GM12878 (cell line): Measurements from ENCODE around the gene EIF4E. TPM values are rescaled to one million over a fixed set of nuclear protein-coding genes. Genes with fewer than 3 reads are reported as not detected.

Source experiments
- CHD4 ChIP-seq: fragments of 200-600 bp; sonication (generic); IDR thresholded peaks from 2 replicates; pipeline ENCODE4 v1.6.1; 2016; ENCODE audit warnings: mild to moderate bottlenecking
- EED ChIP-seq: sonication (generic); IDR thresholded peaks from 2 replicates; pipeline ENCODE4 v1.6.1; 2016; ENCODE audit warnings: antibody characterized with exemption, low read depth
- EGR1 ChIP-seq, 2 experiments: IDR thresholded peaks; 1 replicate in 1 of 2; 2 replicates in 1 of 2; pipeline ENCODE4 v1.6.1; 2011 to 2012; ENCODE audit warnings: low read depth in 2 of 2, low read length in 2 of 2, borderline replicate concordance in 1 of 2, mild to moderate bottlenecking in 1 of 2, moderate library complexity in 1 of 2
- FOS ChIP-seq: IDR thresholded peaks from 3 replicates; pipeline ENCODE4 v1.6.1; 2011; ENCODE audit warnings: borderline replicate concordance; ENCODE audit not compliant: insufficient read length; ENCODE audit errors: extremely low read depth
- HCFC1 ChIP-seq: fragments of 150-350 bp; IDR thresholded peaks from 2 replicates; pipeline ENCODE4 v1.6.1; 2014; ENCODE audit warnings: low read length
- HDAC2 ChIP-seq: fragments of 200-600 bp; sonication (generic); IDR thresholded peaks from 2 replicates; pipeline ENCODE4 v1.6.1; 2017
- JUNB ChIP-seq: IDR thresholded peaks from 2 replicates; pipeline ENCODE4 v1.6.1; 2016; ENCODE audit warnings: antibody characterized with exemption, mild to moderate bottlenecking
- PRDM15 ChIP-seq: fragments of 450-650 bp; formaldehyde crosslinking; IDR thresholded peaks from 2 replicates; pipeline ENCODE4 v1.4.0; 2020; ENCODE audit warnings: mild to moderate bottlenecking, moderate library complexity
- RUNX3 ChIP-seq: IDR thresholded peaks from 2 replicates; pipeline ENCODE4 v1.6.1; 2012; ENCODE audit warnings: low read length, inconsistent platforms
- SIX5 ChIP-seq: IDR thresholded peaks from 2 replicates; pipeline ENCODE4 v1.6.1; 2011; ENCODE audit warnings: mild to moderate bottlenecking, low read depth, low read length, moderate library complexity; ENCODE audit not compliant: severe bottlenecking
- SMARCA5 ChIP-seq: fragments of 450-650 bp; IDR thresholded peaks from 2 replicates; pipeline ENCODE4 v1.6.1; 2017; ENCODE audit warnings: mild to moderate bottlenecking
- SRF ChIP-seq, 2 experiments: IDR thresholded peaks; 2 replicates each; pipeline ENCODE4 v1.6.1; 2011; ENCODE audit warnings: low read depth in 2 of 2, low read length in 2 of 2, mild to moderate bottlenecking in 1 of 2, moderate library complexity in 1 of 2
- SUPT20H ChIP-seq: IDR thresholded peaks from 2 replicates; pipeline ENCODE4 v1.6.1; 2011; ENCODE audit warnings: low read depth, mild to moderate bottlenecking, low read length, moderate library complexity, borderline replicate concordance; ENCODE audit not compliant: control insufficient read depth
- TARDBP ChIP-seq: IDR thresholded peaks from 2 replicates; pipeline ENCODE4 v1.6.1; 2016; ENCODE audit warnings: borderline replicate concordance
- ZNF24 ChIP-seq: fragments of 450-650 bp; IDR thresholded peaks from 2 replicates; pipeline ENCODE4 v1.6.1; 2017; ENCODE audit warnings: antibody characterized with exemption, mild to moderate bottlenecking
- polyA plus RNA-seq, 11 experiments: library from polyadenylated mRNA; depleted of rRNA in 4 of 11; unstranded in 6 of 11; stranded (reverse) in 5 of 11; fragments of >200 nt; fragmentation: Nextera tagmentation in 4 of 11; fragmentation: Illumina TruSeq in 1 of 11; extraction: Ambion mirVana in 4 of 11; extraction: Trizol in 1 of 11; gene quantifications; 1 replicate in 1 of 11; 2 replicates in 10 of 11; pipeline versions ENCODE4 v1.2.1 to v1.2.3, GENCODE V29; 2011 to 2016; ENCODE audit warnings: inconsistent platforms in 2 of 11, missing spikeins in 2 of 11, low read depth in 1 of 11
- total RNA-seq, 4 experiments: library from RNA; depleted of rRNA in 3 of 4; stranded (reverse); fragments of >200 nt in 3 of 4; fragmentation: Illumina TruSeq in 1 of 4; extraction: Trizol in 1 of 4; gene quantifications; 2 replicates each; pipeline versions ENCODE4 v1.2.1 to v1.2.3, GENCODE V29; 2013 to 2021
- TF ChIP-seq, protein P1 (sequence below), 3 experiments: IDR thresholded peaks in 2 of 3; conservative IDR thresholded peaks in 1 of 3; 2 replicates each; pipeline ENCODE4 v1.5.1; 2011; ENCODE audit warnings: low read depth in 3 of 3, low read length in 3 of 3, mild to moderate bottlenecking in 3 of 3, control low read depth in 2 of 3, moderate library complexity in 2 of 3, inconsistent platforms in 1 of 3, mixed read lengths in 1 of 3; ENCODE audit not compliant: control insufficient read depth in 2 of 3, insufficient read depth in 1 of 3; ENCODE audit errors: extremely low read depth in 1 of 3
- TF ChIP-seq, protein P2 (sequence below): fragments of 450-650 bp; conservative IDR thresholded peaks from 2 replicates; pipeline ENCODE4 v1.6.1; 2017; ENCODE audit warnings: mild to moderate bottlenecking, moderate library complexity
- TF ChIP-seq, protein P3 (sequence below): IDR thresholded peaks from 2 replicates; pipeline ENCODE4 v1.6.1; 2011; ENCODE audit warnings: low read depth, mild to moderate bottlenecking, low read length, moderate library complexity, borderline replicate concordance; ENCODE audit errors: extremely low read depth

EIF4E gene
- total and polyA plus RNA-seq, 10 of the 15 experiments (the other 5 are each of a cell fraction or from before 2014, with no cell fraction given): 104 to 372 (median 163) TPM

DNA sequence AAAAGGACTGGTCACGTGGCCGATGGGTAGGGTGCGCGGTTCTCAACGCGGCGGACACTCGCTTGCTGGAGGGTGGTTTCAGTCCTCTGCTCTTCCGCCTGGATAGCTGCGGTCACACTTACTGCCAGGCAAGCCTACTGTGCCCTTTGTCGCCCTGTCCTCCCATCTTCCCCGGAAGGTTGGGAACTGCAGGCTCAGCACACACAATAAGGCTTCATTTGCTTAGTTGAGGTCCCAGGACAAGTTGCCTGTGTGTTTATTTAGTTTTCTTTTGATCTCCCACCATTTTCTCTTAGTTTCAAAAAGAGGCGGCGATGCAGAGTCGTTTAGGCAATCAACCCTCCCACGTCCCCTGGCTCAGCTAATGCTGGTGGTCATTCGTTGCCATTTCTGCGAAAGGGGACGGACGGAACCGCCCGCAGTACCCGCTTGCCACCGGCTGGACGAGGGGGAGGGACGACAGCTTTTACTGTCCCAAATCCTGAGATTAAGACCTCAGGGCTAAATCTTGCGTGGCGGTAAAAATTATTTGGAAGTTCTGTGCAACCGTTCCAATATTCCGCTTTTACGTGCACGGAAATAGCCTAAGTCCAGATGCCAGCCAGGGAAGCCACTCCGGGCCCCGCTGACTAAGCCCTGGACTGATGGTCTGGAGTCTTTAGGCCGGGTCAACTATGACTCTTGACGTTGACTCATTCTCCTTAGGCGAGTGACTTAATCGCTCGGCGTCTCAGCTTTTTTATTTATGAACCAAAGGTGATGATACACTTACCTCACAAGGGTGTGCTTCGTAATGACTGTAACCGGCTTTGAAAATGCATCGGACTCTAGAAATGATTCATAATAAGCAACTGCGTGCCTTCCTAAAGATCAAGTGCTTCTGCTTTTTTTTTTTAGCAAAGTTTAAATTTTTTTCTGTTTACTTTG is 671 bp upstream of the EIF4E start (continued):
- TF ChIP-seq PRDM15 (CRISPR knock-in tag) (no peak), EED (peak; percentile 30; the same call in 1 of the 2 replicates), CHD4 (no peak), RUNX3 (peak; percentile 76), HCFC1 (0 out of 2 replicates have a peak, but pooled peaks have one; percentile 7), SUPT20H (no peak), TARDBP (peak; percentile 65; the same call in 1 of the 2 replicates), EGR1 (IDR thresholded peaks at IDR 0.05; ENCODE audit: borderline replicate concordance in 1 of 2, low read depth in 2 of 2, low read length in 2 of 2) (no peak), JUNB (peak; percentile 99), SIX5 (no peak), HDAC2 (no peak), ZNF24 (no peak), SMARCA5 (peak; percentile 64; the same call in 1 of the 2 replicates), SRF (IDR thresholded peaks at IDR 0.05; ENCODE audit: low read depth in 2 of 2, low read length in 2 of 2) (peak in 1 of 2 experiments; percentile 66; a peak in 1 of 4 replicates), FOS (no peak)
- TF ChIP-seq, protein P1, sequence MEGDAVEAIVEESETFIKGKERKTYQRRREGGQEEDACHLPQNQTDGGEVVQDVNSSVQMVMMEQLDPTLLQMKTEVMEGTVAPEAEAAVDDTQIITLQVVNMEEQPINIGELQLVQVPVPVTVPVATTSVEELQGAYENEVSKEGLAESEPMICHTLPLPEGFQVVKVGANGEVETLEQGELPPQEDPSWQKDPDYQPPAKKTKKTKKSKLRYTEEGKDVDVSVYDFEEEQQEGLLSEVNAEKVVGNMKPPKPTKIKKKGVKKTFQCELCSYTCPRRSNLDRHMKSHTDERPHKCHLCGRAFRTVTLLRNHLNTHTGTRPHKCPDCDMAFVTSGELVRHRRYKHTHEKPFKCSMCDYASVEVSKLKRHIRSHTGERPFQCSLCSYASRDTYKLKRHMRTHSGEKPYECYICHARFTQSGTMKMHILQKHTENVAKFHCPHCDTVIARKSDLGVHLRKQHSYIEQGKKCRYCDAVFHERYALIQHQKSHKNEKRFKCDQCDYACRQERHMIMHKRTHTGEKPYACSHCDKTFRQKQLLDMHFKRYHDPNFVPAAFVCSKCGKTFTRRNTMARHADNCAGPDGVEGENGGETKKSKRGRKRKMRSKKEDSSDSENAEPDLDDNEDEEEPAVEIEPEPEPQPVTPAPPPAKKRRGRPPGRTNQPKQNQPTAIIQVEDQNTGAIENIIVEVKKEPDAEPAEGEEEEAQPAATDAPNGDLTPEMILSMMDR (IDR thresholded peaks at IDR 0.05 in 2 of 3, conservative IDR thresholded peaks at IDR 0.05 in 1 of 3; ENCODE audit: control insufficient read depth in 2 of 3, extremely low read depth in 1 of 3, insufficient read depth in 1 of 3, low read depth in 3 of 3, low read length in 3 of 3): no peak
- TF ChIP-seq, protein P2, sequence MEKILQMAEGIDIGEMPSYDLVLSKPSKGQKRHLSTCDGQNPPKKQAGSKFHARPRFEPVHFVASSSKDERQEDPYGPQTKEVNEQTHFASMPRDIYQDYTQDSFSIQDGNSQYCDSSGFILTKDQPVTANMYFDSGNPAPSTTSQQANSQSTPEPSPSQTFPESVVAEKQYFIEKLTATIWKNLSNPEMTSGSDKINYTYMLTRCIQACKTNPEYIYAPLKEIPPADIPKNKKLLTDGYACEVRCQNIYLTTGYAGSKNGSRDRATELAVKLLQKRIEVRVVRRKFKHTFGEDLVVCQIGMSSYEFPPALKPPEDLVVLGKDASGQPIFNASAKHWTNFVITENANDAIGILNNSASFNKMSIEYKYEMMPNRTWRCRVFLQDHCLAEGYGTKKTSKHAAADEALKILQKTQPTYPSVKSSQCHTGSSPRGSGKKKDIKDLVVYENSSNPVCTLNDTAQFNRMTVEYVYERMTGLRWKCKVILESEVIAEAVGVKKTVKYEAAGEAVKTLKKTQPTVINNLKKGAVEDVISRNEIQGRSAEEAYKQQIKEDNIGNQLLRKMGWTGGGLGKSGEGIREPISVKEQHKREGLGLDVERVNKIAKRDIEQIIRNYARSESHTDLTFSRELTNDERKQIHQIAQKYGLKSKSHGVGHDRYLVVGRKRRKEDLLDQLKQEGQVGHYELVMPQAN: 0 out of 2 replicates have a peak, but pooled peaks have one; percentile 51
- TF ChIP-seq, protein P3, sequence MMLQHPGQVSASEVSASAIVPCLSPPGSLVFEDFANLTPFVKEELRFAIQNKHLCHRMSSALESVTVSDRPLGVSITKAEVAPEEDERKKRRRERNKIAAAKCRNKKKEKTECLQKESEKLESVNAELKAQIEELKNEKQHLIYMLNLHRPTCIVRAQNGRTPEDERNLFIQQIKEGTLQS: no peak
